ENCODE measurements around the gene PPP3CA. TPM values are rescaled to one million over a fixed set of nuclear protein-coding genes. Genes with fewer than 3 reads are reported as not detected.

The PPP3CA gene
- total RNA-seq, 1 experiment from 2014 or later, result 31.0 TPM

- H3K9me3 ChIP-seq (ENCODE audit: control insufficient read depth, insufficient read depth, low read depth, low read length), result no peaks in the 10 kb centered on the region
- H3K36me3 ChIP-seq (ENCODE audit: control insufficient read depth, insufficient read depth, low read length), result no peaks in the 10 kb centered on the region
- H3K4me1 ChIP-seq (ENCODE audit: control insufficient read depth, insufficient read depth, low read length), result no peaks in the 10 kb centered on the region
- no peak overlapping the region for H3K27ac ChIP-seq (ENCODE audit: low read length)
- BruUV-seq (replicated peaks), result no TSS peak
- in situ Hi-C loops (cut with HindIII; ENCODE audit: low pct_unique_long_range_greater_than_20kb, low sequenced_read_pairs) (no loop called here), intact Hi-C loops (cut with micrococcal nuclease; ENCODE audit: unreplicated experiment) (no loop called here)
- H3K27me3 ChIP-seq (ENCODE audit: control insufficient read depth, insufficient read depth, low read length), result no peaks in the 10 kb centered on the region
- ChIA-PET POLR2A (interaction anchor here (0.5 kb wide), 1 partner anchor 35 kb away, joined by 4 read pairs; no protein-coding TSS in a partner anchor), CTCF (no interaction called here)
- TF ChIP-seq, protein P1, sequence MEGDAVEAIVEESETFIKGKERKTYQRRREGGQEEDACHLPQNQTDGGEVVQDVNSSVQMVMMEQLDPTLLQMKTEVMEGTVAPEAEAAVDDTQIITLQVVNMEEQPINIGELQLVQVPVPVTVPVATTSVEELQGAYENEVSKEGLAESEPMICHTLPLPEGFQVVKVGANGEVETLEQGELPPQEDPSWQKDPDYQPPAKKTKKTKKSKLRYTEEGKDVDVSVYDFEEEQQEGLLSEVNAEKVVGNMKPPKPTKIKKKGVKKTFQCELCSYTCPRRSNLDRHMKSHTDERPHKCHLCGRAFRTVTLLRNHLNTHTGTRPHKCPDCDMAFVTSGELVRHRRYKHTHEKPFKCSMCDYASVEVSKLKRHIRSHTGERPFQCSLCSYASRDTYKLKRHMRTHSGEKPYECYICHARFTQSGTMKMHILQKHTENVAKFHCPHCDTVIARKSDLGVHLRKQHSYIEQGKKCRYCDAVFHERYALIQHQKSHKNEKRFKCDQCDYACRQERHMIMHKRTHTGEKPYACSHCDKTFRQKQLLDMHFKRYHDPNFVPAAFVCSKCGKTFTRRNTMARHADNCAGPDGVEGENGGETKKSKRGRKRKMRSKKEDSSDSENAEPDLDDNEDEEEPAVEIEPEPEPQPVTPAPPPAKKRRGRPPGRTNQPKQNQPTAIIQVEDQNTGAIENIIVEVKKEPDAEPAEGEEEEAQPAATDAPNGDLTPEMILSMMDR (IDR thresholded peaks at IDR 0.05), result no peak
- TF ChIP-seq TCF7L2 (IDR thresholded peaks at IDR 0.05; ENCODE audit: low read depth, low read length) (no peak), POLR2AphosphoS5 (IDR thresholded peaks at IDR 0.05; ENCODE audit: low read depth, low read length) (no peak), REST (IDR thresholded peaks at IDR 0.05; ENCODE audit: insufficient read depth in 1 of 2, low read depth in 2 of 2, low read length in 1 of 2) (no peak), SIN3A (IDR thresholded peaks at IDR 0.05; ENCODE audit: borderline replicate concordance, insufficient read depth, low read depth, low read length) (no peak)
- ATAC-seq (no peak), DNase-seq (ENCODE audit: low read depth, low spot score) (no peak)
- H3K4me3 ChIP-seq (ENCODE audit: low read depth in 2 of 2, low read length in 2 of 2), result no peak overlapping the region
Observed at GRCh38 chr4:101037249-101037648, 310.1 kb downstream of the PPP3CA start.

DNA sequence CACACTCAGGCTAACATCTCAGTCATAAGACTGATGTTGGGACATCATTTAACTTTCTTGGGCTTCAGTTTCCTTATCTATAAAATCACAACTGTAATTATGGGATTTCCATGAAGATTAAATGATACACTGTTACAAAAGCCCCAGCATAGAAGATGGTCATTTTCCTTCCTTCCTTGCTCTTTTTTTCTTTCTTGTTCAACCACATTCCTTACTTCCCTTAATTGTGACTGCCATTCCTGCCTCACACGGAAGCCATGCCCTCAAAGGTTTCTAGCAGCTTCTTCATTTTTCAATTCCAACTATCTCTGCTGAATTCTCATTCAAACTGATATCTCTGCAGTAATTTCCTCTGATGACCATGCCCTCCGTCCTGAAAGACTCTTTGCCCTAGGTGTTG is 311.8 kb downstream of the PPP3CA start:
- intact Hi-C loops (cut with micrococcal nuclease; ENCODE audit: unreplicated experiment) (no loop called here), in situ Hi-C loops (cut with HindIII; ENCODE audit: low pct_unique_long_range_greater_than_20kb, low sequenced_read_pairs) (no loop called here)
- ChIA-PET POLR2A (no interaction called here), CTCF (no interaction called here)
- no TSS peak for BruUV-seq (replicated peaks)
- H3K36me3 ChIP-seq (ENCODE audit: control insufficient read depth, insufficient read depth, low read length), result no peaks in the 10 kb centered on the region
- no peak for ATAC-seq
- no peak overlapping the region for H3K4me3 ChIP-seq (ENCODE audit: low read depth in 2 of 2, low read length in 2 of 2)
- H3K9me3 ChIP-seq (ENCODE audit: control insufficient read depth, insufficient read depth, low read depth, low read length), result no peaks in the 10 kb centered on the region
- H3K27me3 ChIP-seq (ENCODE audit: control insufficient read depth, insufficient read depth, low read length), result no peaks in the 10 kb centered on the region
- TF ChIP-seq POLR2AphosphoS5 (IDR thresholded peaks at IDR 0.05; ENCODE audit: low read depth, low read length) (no peak), REST (IDR thresholded peaks at IDR 0.05; ENCODE audit: insufficient read depth in 1 of 2, low read depth in 2 of 2, low read length in 1 of 2) (no peak), SIN3A (IDR thresholded peaks at IDR 0.05; ENCODE audit: borderline replicate concordance, insufficient read depth, low read depth, low read length) (no peak), TCF7L2 (IDR thresholded peaks at IDR 0.05; ENCODE audit: low read depth, low read length) (no peak)
- TF ChIP-seq, protein P1 (IDR thresholded peaks at IDR 0.05), result no peak
- H3K27ac ChIP-seq (ENCODE audit: low read length), result no peak overlapping the region
- no peak for DNase-seq (ENCODE audit: low read depth, low spot score)
- H3K4me1 ChIP-seq (ENCODE audit: control insufficient read depth, insufficient read depth, low read length), result no peaks in the 10 kb centered on the region
